Mesenchymal stem cell (in vitro differentiated cells and primary cell): ENCODE data around the gene ZNF410.

Source experiments
- DNase-seq: peaks from one replicate; pipeline ENCODE4 v3.0.0-alpha.2; 2013
- H2AFZ ChIP-seq: one replicate; pipeline ENCODE4 v1.6.1; 2013; ENCODE audit warnings: low read depth, mild to moderate bottlenecking, control low read depth, inconsistent platforms, low read length, moderate library complexity
- H2AK5ac ChIP-seq: 2 replicates; pipeline ENCODE4 v1.6.1; 2013; ENCODE audit warnings: low read length, moderate library complexity, mild to moderate bottlenecking, inconsistent platforms; ENCODE audit not compliant: severe bottlenecking
- H2BK120ac ChIP-seq: one replicate; pipeline ENCODE4 v1.6.1; 2013; ENCODE audit warnings: low read depth, mild to moderate bottlenecking, inconsistent platforms, low read length, moderate library complexity
- H2BK12ac ChIP-seq, 2 experiments: one replicate each; pipeline ENCODE4 v1.6.1; 2013; ENCODE audit warnings: inconsistent platforms in 2 of 2, low read length in 2 of 2, mild to moderate bottlenecking in 2 of 2, moderate library complexity in 2 of 2, control low read depth in 1 of 2
- H2BK15ac ChIP-seq: one replicate; pipeline ENCODE4 v1.6.1; 2013; ENCODE audit warnings: mild to moderate bottlenecking, low read depth, inconsistent platforms; ENCODE audit not compliant: poor library complexity, severe bottlenecking
- H2BK5ac ChIP-seq: 2 replicates; pipeline ENCODE4 v1.6.1; 2013; ENCODE audit warnings: low read depth, mild to moderate bottlenecking, low read length, control low read depth, inconsistent platforms; ENCODE audit not compliant: poor library complexity, severe bottlenecking
- H3K14ac ChIP-seq, 2 experiments: one replicate each; pipeline ENCODE4 v1.6.1; 2013; ENCODE audit warnings: inconsistent platforms in 2 of 2, low read length in 2 of 2, control low read depth in 1 of 2, mild to moderate bottlenecking in 1 of 2, moderate library complexity in 1 of 2
- H3K18ac ChIP-seq, 2 experiments: one replicate each; pipeline ENCODE4 v1.6.1; 2013; ENCODE audit warnings: inconsistent platforms in 2 of 2, low read length in 2 of 2, control low read depth in 1 of 2, low read depth in 1 of 2, mild to moderate bottlenecking in 1 of 2
- H3K23ac ChIP-seq, 2 experiments: one replicate each; pipeline ENCODE4 v1.6.1; 2013; ENCODE audit warnings: inconsistent platforms in 2 of 2, low read length in 2 of 2, mild to moderate bottlenecking in 2 of 2, moderate library complexity in 2 of 2, control low read depth in 1 of 2
- H3K27ac ChIP-seq: 2 replicates; pipeline ENCODE4 v1.5.1; 2013; ENCODE audit warnings: mild to moderate bottlenecking, moderate library complexity, low read length, control low read depth, inconsistent platforms; ENCODE audit not compliant: poor library complexity, severe bottlenecking
- H3K27me3 ChIP-seq, 2 experiments: 2 replicates each; pipeline versions ENCODE4 v1.6.1 to v1.7.0; 2013; ENCODE audit warnings: low read length in 2 of 2, mild to moderate bottlenecking in 2 of 2, moderate library complexity in 2 of 2, control low read depth in 1 of 2, inconsistent platforms in 1 of 2; ENCODE audit not compliant: control insufficient read depth in 1 of 2, insufficient read depth in 1 of 2
- H3K36me3 ChIP-seq, 2 experiments: 2 replicates each; pipeline versions ENCODE4 v1.6.1 to v1.7.0; 2013; ENCODE audit warnings: low read length in 2 of 2, control low read depth in 1 of 2, inconsistent platforms in 1 of 2, low read depth in 1 of 2, mild to moderate bottlenecking in 1 of 2; ENCODE audit not compliant: insufficient read depth in 2 of 2, control insufficient read depth in 1 of 2
- H3K4ac ChIP-seq, 2 experiments: one replicate each; pipeline ENCODE4 v1.6.1; 2013; ENCODE audit warnings: inconsistent platforms in 2 of 2, low read length in 2 of 2, mild to moderate bottlenecking in 2 of 2, moderate library complexity in 2 of 2, control low read depth in 1 of 2, low read depth in 1 of 2
- H3K4me1 ChIP-seq: 2 replicates; pipeline ENCODE4 v1.6.1; 2013; ENCODE audit warnings: low read depth, low read length, control low read depth; ENCODE audit not compliant: control insufficient read depth, insufficient read depth
- H3K4me2 ChIP-seq: 2 replicates; pipeline ENCODE4 v1.6.1; 2013; ENCODE audit warnings: low read length, mild to moderate bottlenecking, inconsistent platforms; ENCODE audit not compliant: poor library complexity, severe bottlenecking
- H3K4me3 ChIP-seq, 2 experiments: 2 replicates each; pipeline versions ENCODE4 v1.5.1 to v1.7.0; 2013; ENCODE audit warnings: low read length in 2 of 2, mild to moderate bottlenecking in 2 of 2, control low read depth in 1 of 2, low read depth in 1 of 2; ENCODE audit not compliant: insufficient read depth in 1 of 2
- H3K79me1 ChIP-seq: replicated peaks from 2 replicates; pipeline ENCODE4 v1.6.1; 2013; ENCODE audit warnings: mild to moderate bottlenecking, control low read depth, low read length, inconsistent platforms; ENCODE audit not compliant: poor library complexity, severe bottlenecking
- H3K9ac ChIP-seq: 2 replicates; pipeline ENCODE4 v1.7.0; 2013; ENCODE audit warnings: mild to moderate bottlenecking, low read length, moderate library complexity
- H3K9me3 ChIP-seq: 2 replicates; pipeline ENCODE4 v1.7.0; 2013; ENCODE audit warnings: mild to moderate bottlenecking, low read length; ENCODE audit not compliant: control insufficient read depth
- H4K8ac ChIP-seq: one replicate; pipeline ENCODE4 v1.6.1; 2013; ENCODE audit warnings: inconsistent platforms, mild to moderate bottlenecking, low read length, moderate library complexity
- H4K91ac ChIP-seq: one replicate; pipeline ENCODE4 v1.6.1; 2013; ENCODE audit warnings: mild to moderate bottlenecking, low read length, inconsistent platforms
- WGBS: methylation state at CpG from one replicate; pipeline ENCODE4 v1.1.7; 2013; ENCODE audit warnings: mixed read lengths; 5-methylcytosine and 5-hydroxymethylcytosine counted together

ZNF410 gene

DNA sequence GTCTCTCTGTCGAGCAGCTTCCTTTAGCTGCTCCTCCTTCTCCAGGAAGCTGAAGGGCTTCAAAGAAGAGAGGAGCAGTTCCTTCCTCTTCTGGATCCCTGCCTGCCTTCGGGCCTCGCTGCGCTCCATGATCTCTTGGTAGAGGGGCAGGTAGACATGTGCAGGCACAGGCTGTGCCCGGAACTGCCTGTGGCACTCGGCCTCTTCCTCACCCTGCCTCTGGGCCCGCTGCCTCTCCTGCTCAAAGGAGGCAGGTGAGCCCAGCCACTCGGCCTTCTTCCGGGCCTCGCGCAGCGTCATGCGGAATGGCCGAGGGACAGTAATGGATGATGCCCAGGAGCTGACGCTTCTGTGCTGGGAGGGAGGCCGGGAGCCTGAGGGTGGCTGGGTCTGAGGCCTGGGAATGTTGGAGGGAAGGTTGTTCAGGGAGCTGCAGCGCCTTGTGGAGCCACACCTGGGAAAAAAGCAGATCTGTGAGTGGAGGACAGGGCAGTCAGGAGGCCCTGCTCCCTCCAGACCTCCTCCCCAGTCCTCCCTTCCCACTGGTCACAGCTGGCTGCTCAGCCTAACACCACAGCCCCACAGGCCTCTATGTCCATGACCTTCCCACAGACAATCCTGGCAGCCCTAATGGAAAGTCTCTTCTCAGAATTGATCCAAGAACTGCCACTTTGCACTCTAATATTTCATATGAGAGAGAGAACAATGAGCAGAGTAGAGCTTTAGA, 57.9 kb downstream of the ZNF410 start:
- H3K14ac ChIP-seq = no peak overlapping the region
- H3K27ac ChIP-seq = no peak overlapping the region
- no peak overlapping the region for H2AFZ ChIP-seq
- no peak overlapping the region for H2AK5ac ChIP-seq
- no peak overlapping the region for H3K9ac ChIP-seq
- H3K4me3 ChIP-seq = no peak overlapping the region
- H2BK120ac ChIP-seq = no peak overlapping the region
- no peak overlapping the region for H2BK15ac ChIP-seq
- H3K36me3 ChIP-seq = peaks cover 43 to 54% of the 10 kb centered on the region in 2 experiments
- H2BK5ac ChIP-seq = no peak overlapping the region
- no peak overlapping the region for H4K91ac ChIP-seq
- WGBS = 96% methylated on average over 17 of the region's 17 CpGs
- peak overlapping the region; percentile 52 for H4K8ac ChIP-seq
- H3K4me2 ChIP-seq = no peak overlapping the region
- H2BK12ac ChIP-seq = no peak overlapping the region
- no peaks in the 10 kb centered on the region for H3K27me3 ChIP-seq
- no peak overlapping the region for H3K23ac ChIP-seq
- no peak for DNase-seq
- H3K79me1 ChIP-seq = peaks cover 1% of the 10 kb centered on the region
- H3K18ac ChIP-seq = no peak overlapping the region
- no peaks in the 10 kb centered on the region for H3K9me3 ChIP-seq
- no peak overlapping the region for H3K4ac ChIP-seq
- H3K4me1 ChIP-seq = peaks cover 4% of the 10 kb centered on the region

DNA sequence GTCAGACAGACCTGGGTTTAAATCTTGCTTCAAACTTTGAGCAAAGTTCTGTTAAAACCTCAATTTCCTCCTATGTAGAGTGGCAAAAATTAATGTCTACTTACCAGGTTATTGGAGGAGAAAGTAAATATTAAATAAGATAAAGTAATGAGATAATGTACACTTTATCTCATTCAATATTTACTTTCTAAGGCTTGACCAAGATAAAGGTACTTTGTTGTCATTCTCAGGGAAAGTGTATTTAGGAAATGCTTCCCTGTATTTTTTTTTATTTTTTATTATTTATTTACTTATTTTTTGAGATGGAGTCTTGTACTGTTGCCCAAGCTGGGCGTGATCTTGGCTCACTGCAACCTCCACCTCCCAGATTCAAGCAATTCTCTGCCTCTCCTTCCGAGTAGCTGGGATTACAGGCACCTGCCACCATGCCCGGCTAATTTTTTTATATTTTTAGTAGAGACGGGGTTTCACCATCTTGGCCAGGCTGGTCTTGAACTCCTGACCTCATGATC, 58.6 kb downstream of the ZNF410 start:
- Histone ChIP-seq H2BK5ac (no peak overlapping the region), H4K8ac (no peak overlapping the region), H2AK5ac (no peak overlapping the region), H3K36me3 (peaks cover 39 to 48% of the 10 kb centered on the region in 2 experiments), H3K4ac (no peak overlapping the region), H2BK15ac (no peak overlapping the region), H3K9ac (no peak overlapping the region), H3K27me3 (no peaks in the 10 kb centered on the region), H3K4me2 (no peak overlapping the region), H3K27ac (no peak overlapping the region), H2BK120ac (no peak overlapping the region), H3K9me3 (no peaks in the 10 kb centered on the region), H3K23ac (no peak overlapping the region), H3K14ac (no peak overlapping the region), H3K4me3 (no peak overlapping the region), H3K18ac (no peak overlapping the region), H2AFZ (no peak overlapping the region), H3K79me1 (peaks cover 1% of the 10 kb centered on the region), H3K4me1 (peaks cover 4% of the 10 kb centered on the region), H4K91ac (no peak overlapping the region), H2BK12ac (no peak overlapping the region)
- WGBS = 86% methylated on average over 4 of the region's 4 CpGs
- no peak for DNase-seq

DNA sequence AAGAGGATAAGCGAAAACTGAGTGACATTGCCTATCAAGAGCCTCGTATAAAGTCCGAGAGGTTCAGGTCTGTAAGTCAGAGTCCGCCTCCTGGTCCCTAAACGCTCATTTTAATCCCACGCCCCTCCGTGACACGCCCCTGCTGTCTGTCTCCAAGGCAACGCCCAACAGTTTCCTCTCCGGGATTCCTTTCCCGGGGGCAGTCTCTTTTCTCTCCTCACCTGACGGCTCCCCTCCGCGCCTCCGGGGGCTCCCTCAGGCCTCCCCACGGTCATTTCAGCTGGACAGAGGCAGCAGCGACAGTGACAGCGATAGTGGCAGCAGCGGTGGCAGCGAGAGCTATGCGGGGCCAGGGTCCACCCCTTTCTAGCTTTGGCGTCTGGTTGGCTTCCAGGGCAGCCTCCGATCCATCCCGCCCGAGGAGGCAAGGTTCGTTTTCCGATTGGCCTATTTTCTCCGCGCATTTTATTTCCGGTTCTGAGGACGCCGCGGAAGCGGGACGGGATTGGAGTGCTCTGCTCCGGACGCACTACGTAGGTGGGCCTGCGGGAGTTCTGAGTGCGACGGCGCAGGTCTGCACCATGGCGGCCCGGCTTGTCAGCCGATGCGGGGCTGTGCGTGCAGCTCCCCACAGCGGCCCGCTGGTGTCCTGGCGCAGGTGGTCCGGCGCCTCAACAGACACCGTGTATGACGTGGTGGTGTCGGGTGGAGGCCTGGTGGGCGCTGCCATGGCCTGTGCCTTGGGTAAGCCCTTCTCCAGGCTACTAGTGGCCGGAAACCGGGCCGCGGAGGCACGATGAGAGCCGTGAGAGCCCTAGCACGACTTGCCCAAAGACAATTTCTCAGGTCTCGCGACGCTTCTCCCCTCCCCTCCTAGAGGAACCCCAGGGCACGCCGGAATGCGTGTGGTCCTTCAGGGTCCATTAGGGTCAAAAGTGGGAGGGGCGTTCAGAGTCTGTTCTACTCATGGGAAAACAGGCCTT, 63.4 kb downstream of the ZNF410 start, which contains the start of the genes COQ6 and FAM161B:
Gene COQ6 (plus strand): TSS at position 551 of the 983 bp plus-strand sequence. CDS start 31 bp downstream, at position 582.
Gene FAM161B (minus strand): TSS at position 343 of the 983 bp plus-strand sequence. CDS start 68 bp downstream, at position 275.
- Histone ChIP-seq H3K27me3 (no peaks in the 10 kb centered on the region), H3K4ac (peak within 1 kb of the TSS; percentile 27 to 91), H3K18ac (peak within 1 kb of the TSS; percentile 78 to 96), H3K9me3 (no peaks in the 10 kb centered on the region), H3K4me1 (peaks cover 3% of the 10 kb centered on the region), H3K4me3 (peak within 1 kb of the TSS; percentile 83 to 96), H2BK120ac (peak within 1 kb of the TSS; percentile 6), H3K27ac (peak within 1 kb of the TSS; percentile 65), H2BK5ac (peak within 1 kb of the TSS; percentile 31), H3K9ac (peak within 1 kb of the TSS; percentile 97), H3K23ac (no peak within 1 kb of the TSS), H4K91ac (peak within 1 kb of the TSS; percentile 89), H3K4me2 (peak within 1 kb of the TSS; percentile 57), H2BK15ac (peak within 1 kb of the TSS; percentile 0), H4K8ac (peak within 1 kb of the TSS; percentile 66), H3K14ac (peak within 1 kb of the TSS in 1 of 2 experiments; percentile 68), H3K79me1 (peaks cover 6% of the 10 kb centered on the region), H3K36me3 (peaks cover 9 to 16% of the 10 kb centered on the region in 2 experiments), H2AFZ (peak within 1 kb of the TSS; percentile 99), H2AK5ac (peak within 1 kb of the TSS; percentile 17), H2BK12ac (peak within 1 kb of the TSS in 1 of 2 experiments; percentile 93)
- under 1% methylated on average over 63 of the region's 70 CpGs for WGBS
- DNase-seq = peak; percentile 99
